Measurements from ENCODE around the gene AHSP.
A peak's percentile ranks its signal among the peaks of the same experiment; 100 is the strongest.
"Not testable (repeated sequence)": the region's sequence is repeated elsewhere in the genome, so short reads cannot be mapped to it uniquely, and the experiment has no call there.

AHSP gene

DNA sequence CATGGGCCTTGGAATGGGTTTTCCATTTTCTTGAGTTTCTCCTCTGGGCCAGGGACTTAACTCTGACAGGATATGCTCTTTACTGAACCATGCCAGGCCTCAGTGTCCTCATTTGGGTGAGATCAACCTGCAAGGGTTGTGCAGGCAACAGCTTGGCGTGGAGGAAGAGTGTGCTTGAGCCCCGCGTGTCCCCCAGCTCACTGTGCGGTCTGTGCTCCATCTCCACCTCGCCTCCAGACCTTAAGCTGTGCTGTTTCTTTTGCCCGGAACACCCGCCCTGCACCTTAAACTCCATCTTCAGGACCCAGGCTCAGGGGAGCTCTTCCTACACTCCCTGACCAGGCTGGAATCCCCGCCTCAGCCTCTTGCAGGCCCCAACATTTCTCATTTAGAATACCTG is 29.2 kb upstream of the AHSP start:
- no peak for DNase-seq
- intact Hi-C loops (cut with DNase I) = no loop called here

DNA sequence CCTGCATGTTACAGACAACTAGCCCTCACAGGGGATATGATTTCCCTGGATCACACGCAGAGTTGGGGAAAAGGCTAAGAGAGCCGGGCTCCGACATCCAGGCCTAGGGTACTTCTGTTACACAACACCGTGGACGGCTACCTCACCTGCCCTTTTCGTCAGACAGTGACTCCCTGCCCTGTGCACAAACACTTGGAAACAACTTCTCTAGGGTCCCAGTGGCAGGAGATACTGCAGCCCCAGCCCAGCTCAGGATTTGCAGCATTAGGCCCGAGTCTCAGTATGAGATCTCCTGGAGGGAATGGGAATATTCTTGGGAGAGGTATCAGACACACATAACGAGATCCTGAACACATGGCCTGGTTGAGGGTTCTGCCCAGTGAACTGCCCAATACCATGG is 27.8 kb upstream of the AHSP start:
- intact Hi-C loops (cut with DNase I) = no loop called here
- no peak for DNase-seq

GRCh38 chr16:31501226-31501965 is 26.3 kb upstream of the AHSP start:
- intact Hi-C loops (cut with DNase I) = no loop called here
- no peak for DNase-seq

- DNase-seq = no peak
- intact Hi-C loops (cut with DNase I) = no loop called here
Observed at GRCh38 chr16:31501966-31502348, 25.7 kb upstream of the AHSP start.

DNA sequence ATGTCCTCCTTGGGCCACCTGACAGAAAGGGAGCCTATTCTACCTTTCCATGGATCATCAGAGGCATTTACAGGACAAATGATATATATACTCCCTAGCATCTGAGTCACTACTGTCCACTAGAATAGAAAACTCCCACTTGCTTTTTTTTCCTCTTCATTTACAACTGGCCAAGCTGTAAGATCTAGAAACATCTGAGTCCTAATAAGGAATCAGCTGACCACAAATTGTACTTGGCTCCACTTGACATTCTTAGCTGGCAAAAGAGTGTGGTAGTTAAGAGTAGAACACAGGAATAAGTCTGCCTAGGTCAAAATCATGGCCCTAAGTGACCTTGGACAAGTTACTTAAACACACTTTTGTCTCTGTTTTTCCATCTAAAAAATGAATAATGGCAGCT is 24.7 kb upstream of the AHSP start:
- no peak for DNase-seq
- intact Hi-C loops (cut with DNase I) = no loop called here

GRCh38 chr16:31503555-31503954 is 24.1 kb upstream of the AHSP start:
- intact Hi-C loops (cut with DNase I); DNase-seq: not testable (repeated sequence)

DNA sequence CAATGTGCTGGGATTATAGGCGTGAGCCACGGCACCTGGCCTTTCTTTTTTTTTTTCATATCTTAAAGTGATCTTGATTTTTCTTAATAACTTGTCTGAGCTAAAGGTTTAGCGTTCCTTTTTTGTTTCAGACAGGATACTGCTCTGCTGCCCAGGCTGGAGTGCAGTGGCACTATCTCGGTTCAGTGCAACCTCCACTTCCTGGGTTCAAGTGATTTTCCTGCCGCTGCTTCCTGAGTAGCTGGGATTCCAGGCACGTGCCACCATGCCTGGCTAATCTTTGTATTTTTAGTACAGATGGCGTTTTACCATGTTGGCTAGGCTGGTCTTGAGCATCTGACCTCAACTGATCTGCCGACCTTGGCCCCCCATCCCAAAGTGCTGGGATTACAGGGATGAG is 23.5 kb upstream of the AHSP start:
- intact Hi-C loops (cut with DNase I) = no loop called here
- DNase-seq = no peak

DNA sequence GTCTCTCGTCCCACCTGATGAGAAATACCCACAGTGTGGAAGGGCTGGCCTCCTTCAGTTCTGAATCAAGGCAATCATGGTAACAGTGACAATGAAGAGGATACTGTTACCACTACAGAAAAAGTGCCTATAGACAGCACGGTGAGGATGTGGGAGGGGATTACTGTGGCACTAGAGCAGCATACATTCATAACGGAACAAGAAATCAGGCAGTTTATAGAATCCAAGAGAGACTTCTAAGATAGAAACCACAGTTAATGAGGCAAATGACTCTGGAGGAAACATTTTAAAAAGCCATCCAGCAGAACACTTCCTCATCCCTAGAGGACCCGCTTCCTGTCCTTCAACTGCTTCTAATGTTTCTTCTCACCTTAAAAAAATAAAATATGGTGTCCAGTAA is 22.2 kb upstream of the AHSP start:
- intact Hi-C loops (cut with DNase I) = loop anchor here (5.0 kb wide), 1 partner anchor 48 kb away; the partner anchor contains the start of gene ARMC5
- no peak for DNase-seq

DNA sequence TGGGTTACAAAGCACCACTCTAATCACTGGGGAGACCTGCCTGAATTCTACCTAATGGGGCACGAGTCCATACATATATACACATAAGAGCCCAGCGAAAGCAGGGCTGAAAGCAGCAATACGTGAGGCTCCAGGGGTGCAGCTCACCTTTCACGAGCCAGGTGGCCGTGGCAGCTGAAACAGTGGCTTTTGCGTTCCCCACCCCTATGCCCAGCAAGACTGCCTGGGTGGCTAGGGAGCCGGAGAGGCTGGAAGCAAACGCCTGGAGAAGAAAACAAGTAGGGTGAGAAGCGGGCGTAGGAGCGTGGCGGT is 20.1 kb upstream of the AHSP start:
- intact Hi-C loops (cut with DNase I) = loop anchor here (5.0 kb wide), 1 partner anchor 50 kb away; the partner anchor contains the start of gene ARMC5
- peak in 1 of 42 donors; percentile 55 for DNase-seq

- intact Hi-C loops (cut with DNase I) = loop anchor here (5.0 kb wide), 1 partner anchor 51 kb away; the partner anchor contains the start of gene ARMC5
Observed at GRCh38 chr16:31507929-31508705, 19.6 kb upstream of the AHSP start, which contains the start of gene RUSF1. TSS of gene RUSF1 (minus strand) at chr16:31508391. CDS start at chr16:31508373, 18 bp downstream.

DNA sequence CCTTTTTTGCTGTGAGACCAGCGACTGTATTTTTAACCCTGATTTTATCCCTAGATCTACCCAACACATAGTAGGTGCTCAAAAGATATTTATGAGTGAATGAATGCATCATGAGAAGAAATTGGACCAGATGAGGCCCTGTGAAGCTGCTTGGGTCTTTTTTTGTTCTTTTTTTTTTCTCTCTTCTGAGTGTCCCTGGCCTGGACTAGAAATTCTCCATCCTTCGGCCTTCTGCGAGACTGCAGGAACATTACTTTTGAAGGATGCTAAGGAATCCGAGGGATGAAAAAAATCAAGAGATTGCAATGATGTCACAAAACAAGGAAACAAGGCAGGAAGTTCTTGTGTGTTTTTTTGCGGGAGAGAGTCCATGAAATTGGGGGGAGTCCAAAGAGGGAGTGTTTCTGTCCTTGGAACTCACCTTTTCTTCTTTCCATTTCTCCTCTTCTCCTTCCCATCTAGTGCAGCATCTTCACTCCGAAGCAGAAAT is 18.9 kb upstream of the AHSP start:
- intact Hi-C loops (cut with DNase I) = loop anchor here (5.0 kb wide), 1 partner anchor 51 kb away; the partner anchor contains the start of gene ARMC5
- DNase-seq = no peak

More at GRCh38 chr16:31507929-31508705, 19.6 kb upstream of the AHSP start, which contains the start of gene RUSF1:
- peak; percentile 81 to 97 (median 94) for DNase-seq

DNA sequence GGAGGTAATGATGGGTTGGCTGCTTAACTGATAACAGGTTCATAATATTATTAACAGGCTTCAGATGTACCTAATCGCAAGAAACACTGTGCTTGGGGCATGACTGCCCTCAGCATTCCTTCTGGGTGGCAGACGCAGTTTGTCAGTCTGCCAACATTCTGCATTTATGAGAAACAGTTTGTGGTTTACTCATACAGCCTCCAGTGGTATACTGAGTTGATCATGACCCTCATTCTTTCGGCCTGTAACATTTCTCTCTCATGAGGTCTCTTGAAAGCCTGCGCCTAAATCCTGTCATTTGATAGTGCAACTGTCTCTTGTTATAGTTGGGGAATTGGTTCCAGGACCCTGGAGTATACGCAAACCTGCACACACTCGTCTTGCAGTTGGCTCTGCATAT is 14.6 kb upstream of the AHSP start:
- intact Hi-C loops (cut with DNase I) = no loop called here
- no peak for DNase-seq

DNA sequence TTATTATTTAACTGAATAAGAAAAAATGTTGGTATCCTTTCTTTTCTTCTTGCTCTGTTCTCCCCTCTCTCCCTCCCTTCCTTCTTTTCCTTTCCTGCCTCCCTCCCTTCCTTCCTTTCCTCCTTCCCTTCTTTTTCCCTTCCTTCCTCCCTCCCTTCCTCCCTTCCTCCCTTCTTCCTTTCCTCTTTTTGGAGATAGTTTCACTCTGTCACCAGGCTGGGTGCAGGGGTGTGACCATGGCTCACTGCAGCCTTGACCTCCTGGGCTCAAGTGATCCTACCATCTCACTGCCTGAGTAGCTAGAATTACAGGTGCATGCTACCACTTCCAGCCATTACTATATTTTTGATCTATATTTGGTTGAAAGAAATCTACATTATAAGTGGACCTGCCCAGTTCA is 13.8 kb upstream of the AHSP start:
- no peak for DNase-seq
- intact Hi-C loops (cut with DNase I) = no loop called here

DNA sequence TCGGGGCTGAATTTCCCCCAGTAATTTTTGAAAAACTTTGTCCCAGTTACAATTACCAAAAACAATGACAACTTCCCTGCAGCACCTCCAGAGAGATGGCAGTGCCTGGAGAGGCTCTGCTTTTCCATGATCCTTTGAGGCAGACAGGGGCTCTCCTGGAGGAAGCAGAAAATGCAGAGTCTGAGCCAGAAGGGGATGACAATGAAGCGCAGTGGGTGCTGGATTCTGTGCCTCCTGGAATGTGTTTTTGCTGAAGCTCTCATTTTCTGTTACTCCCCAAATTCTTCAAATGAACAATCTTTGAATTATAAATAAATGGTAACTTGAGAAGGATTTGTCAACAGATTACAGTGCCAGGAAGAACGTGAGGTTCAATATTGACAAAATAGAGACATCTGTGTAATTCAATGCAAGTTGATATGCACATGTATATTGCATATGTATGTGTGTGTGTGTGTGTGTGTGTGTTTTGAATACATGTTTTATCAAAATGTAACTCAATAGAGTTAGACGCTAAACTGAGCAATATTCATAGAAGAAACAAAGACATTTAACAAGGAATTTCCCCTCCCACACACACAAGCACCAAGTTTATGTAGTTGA is 9.8 kb upstream of the AHSP start:
- DNase-seq = no peak
- intact Hi-C loops (cut with DNase I) = no loop called here

DNA sequence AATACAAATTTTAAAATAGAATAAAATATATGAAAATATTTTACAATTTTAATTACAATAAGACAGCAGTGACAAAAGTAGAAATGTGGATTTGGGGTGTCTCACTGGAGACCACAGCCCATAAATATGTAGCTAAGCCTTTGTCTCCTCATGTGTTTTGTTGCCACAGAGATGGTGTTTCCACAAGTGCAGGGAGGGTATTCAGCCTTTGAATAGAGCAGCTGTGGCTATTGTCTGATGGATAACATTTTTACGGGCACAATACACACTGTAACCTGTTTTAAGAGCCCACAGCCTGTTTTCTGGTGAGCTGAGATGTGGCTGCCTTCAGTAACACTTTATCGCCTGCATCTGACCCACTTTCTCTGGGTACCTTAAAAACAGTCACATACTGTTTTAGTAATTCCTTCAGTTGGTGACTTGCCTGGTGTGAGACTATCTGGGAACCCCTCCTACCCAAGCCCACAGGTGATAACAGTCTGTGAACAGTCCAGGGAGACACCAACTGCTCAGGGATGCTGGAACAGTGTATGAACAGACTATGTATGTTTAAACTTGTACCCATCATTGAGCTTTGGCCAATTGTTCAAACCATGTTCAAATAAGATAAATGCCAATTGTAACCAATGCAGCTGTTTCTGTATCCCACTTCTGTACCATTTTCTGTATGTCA is 7.8 kb upstream of the AHSP start:
- DNase-seq = no peak
- intact Hi-C loops (cut with DNase I) = no loop called here

DNA sequence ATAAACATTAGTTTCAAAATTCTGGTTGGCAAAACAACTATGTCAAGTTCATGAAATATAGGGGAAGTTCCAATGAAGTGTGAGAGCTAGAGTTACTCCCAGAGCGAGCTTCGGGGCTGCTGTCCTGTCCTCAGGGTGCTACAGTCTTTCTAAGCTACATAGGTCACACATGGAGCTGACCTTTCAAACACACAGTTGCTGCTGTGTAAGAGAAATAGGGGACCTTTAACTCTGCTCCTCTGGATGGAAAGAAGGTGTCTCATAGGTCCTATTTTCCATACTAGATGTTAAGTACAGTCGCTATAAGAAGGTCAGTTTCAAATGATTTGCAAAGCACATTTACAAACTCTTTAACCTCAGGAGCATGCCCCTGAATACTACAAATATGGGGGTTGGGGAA is 6.3 kb upstream of the AHSP start:
- intact Hi-C loops (cut with DNase I) = no loop called here
- no peak for DNase-seq

DNA sequence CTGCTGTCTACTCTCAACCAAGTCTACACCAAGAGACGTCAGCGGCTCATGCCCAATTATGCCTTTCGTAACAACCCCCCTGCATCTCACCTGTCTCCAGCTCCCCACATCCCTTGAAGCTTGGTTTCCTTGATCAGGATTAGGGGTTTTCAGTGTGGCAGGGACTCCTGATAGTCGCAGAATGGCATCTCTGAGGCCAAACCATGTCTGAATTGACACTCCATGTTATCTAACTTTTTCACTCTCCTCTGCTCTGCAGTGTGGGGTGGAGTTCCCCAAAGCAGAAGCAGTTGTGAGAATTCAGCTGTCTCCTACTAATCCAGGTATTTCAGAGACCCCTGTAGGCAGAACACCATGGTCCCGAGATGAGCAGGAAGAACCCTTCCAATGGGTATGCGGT is 5.6 kb upstream of the AHSP start:
- intact Hi-C loops (cut with DNase I) = no loop called here
- DNase-seq = no peak

DNA sequence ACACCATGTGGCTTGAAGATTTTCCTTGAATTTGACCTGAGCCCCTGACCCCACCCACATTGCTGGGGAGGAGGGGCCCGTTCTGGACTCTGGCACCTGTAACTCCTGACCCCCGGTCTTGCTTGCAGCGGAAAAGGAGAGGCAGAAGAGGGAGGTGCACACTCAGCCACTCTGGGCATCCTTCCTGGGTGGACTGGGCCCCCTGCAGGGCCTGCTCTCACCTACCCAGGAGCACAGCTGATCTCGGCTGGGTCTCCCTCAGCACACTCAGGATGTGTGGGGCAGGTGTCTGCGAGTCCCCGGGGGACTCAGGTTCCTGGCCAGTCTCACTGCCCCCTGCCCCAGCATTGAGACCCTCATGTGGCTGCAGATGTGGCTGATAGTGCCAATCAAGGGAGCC is 3.9 kb upstream of the AHSP start:
- DNase-seq; intact Hi-C loops (cut with DNase I): not testable (repeated sequence)

GRCh38 chr16:31525113-31525512 is 2.6 kb upstream of the AHSP start:
- DNase-seq = no peak
- intact Hi-C loops (cut with DNase I) = no loop called here
